Stomach (tissue), 4 donors: ENCODE measurements around the gene LFNG.

Experiments
- EP300 ChIP-seq: sonication (generic); formaldehyde crosslinking; IDR thresholded peaks from one replicate; pipeline ENCODE4 v1.6.1; 2017; ENCODE audit warnings: antibody characterized with exemption
- POLR2A ChIP-seq, 4 donors: fragments of 450-650 bp; IDR thresholded peaks; one replicate each; pipeline ENCODE4 v1.6.1; 2016; ENCODE audit warnings: antibody characterized with exemption in 4 of 4, control low read depth in 2 of 4, mild to moderate bottlenecking in 1 of 4, moderate library complexity in 1 of 4
- POLR2AphosphoS5 ChIP-seq, 3 donors: sonication (generic); formaldehyde crosslinking; IDR thresholded peaks; one replicate each; pipeline ENCODE4 v1.6.1; 2016; ENCODE audit warnings: antibody characterized with exemption in 3 of 3
- TF ChIP-seq, protein P1 (sequence below), 7 experiments: fragments of 450-650 bp in 4 of 7; fragments of 200-600 bp in 3 of 7; sonication (generic) in 3 of 7; IDR thresholded peaks; one replicate each; pipeline ENCODE4 v1.5.1; 2016 to 2019; ENCODE audit warnings: antibody characterized with exemption in 7 of 7, control low read depth in 2 of 7, mild to moderate bottlenecking in 1 of 7

DNA sequence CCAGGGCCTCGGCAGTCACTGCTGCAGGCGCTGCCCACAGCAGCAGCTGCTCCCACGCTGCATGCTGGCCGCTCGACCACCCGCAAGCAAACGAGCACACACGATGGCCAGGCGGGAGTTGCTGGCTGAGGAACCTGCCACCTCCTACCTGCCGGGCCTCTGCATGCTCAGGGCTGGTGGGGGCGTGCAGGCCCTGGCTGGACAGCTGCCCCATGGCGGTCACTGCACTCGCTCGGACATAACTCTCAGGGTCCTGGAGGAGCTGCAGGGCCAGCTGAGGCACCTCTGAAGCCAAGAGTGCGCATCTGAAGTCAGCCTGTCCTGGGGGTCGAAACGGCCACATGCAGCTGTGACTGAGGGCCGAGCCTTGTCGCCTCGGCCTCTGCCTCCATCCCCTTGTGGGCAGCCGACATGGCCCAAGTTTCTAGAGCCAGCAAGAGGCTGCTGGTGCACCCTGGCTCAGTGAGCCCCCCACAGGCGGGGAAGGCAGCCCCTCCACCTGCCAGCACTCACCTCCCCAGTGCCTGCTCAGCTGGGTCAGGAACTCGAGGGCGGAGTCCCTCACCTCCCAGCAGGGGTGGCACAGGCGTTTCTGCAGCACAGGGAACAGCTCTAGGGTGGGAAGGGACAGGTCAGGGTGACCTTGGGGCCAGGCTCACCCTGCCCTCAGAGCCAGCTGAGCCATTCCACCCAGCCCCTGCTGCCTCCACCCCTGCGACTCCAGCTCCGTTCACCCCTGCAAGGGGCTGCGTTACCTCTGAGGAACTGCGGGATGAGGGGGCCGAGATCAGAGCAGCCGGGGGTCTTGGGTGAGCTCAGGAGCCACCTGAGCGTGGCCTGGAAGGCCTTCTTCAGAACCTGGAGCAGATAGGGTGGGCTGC is 19.7 kb downstream of the LFNG start:
- TF ChIP-seq, protein P1, sequence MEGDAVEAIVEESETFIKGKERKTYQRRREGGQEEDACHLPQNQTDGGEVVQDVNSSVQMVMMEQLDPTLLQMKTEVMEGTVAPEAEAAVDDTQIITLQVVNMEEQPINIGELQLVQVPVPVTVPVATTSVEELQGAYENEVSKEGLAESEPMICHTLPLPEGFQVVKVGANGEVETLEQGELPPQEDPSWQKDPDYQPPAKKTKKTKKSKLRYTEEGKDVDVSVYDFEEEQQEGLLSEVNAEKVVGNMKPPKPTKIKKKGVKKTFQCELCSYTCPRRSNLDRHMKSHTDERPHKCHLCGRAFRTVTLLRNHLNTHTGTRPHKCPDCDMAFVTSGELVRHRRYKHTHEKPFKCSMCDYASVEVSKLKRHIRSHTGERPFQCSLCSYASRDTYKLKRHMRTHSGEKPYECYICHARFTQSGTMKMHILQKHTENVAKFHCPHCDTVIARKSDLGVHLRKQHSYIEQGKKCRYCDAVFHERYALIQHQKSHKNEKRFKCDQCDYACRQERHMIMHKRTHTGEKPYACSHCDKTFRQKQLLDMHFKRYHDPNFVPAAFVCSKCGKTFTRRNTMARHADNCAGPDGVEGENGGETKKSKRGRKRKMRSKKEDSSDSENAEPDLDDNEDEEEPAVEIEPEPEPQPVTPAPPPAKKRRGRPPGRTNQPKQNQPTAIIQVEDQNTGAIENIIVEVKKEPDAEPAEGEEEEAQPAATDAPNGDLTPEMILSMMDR (IDR thresholded peaks at IDR 0.05) = no peak
- TF ChIP-seq POLR2A (IDR thresholded peaks at IDR 0.05) = no peak
- no peak for TF ChIP-seq POLR2AphosphoS5 (IDR thresholded peaks at IDR 0.05)
- TF ChIP-seq EP300 = no peak
